Stomach (tissue), 9 donors: ENCODE measurements around the gene COLEC12. TPM values are rescaled to one million over a fixed set of nuclear protein-coding genes. Genes with fewer than 3 reads are reported as not detected.

ENCODE experiments used
- DNase-seq, 2 donors: peaks; one replicate each; pipeline versions ENCODE4 v3.0.0 to v3.0.0-alpha.2; 2013 to 2019
- H3K27ac ChIP-seq, 5 donors: fragments of 200-600 bp in 4 of 5; sonication (generic) in 4 of 5; one replicate each; pipeline ENCODE4 v1.5.1; 2013 to 2019; ENCODE audit warnings: mild to moderate bottlenecking in 1 of 5, moderate library complexity in 1 of 5
- H3K27me3 ChIP-seq, 3 donors: fragments of 200-600 bp; sonication (generic); one replicate each; pipeline ENCODE4 v1.5.1; 2017 to 2019; ENCODE audit warnings: mixed run types in 1 of 3
- H3K36me3 ChIP-seq, 4 donors: fragments of 200-600 bp; sonication (generic); 1 replicate in 3 of 4; 2 replicates in 1 of 4; pipeline ENCODE4 v1.5.1; 2016 to 2019
- H3K4me1 ChIP-seq, 4 donors: fragments of 200-600 bp; sonication (generic); one replicate each; pipeline ENCODE4 v1.5.1; 2016 to 2019
- H3K4me3 ChIP-seq, 4 donors: fragments of 200-600 bp; sonication (generic) in 3 of 4; one replicate each; pipeline ENCODE4 v1.5.1; 2016 to 2019; ENCODE audit warnings: mild to moderate bottlenecking in 1 of 4
- H3K9me3 ChIP-seq, 4 donors: fragments of 200-600 bp; sonication (generic); one replicate each; pipeline ENCODE4 v1.5.1; 2016 to 2019
- CTCF ChIP-seq, 7 experiments: fragments of 450-650 bp in 4 of 7; fragments of 200-600 bp in 3 of 7; sonication (generic) in 3 of 7; IDR thresholded peaks; one replicate each; pipeline ENCODE4 v1.5.1; 2016 to 2019; ENCODE audit warnings: antibody characterized with exemption in 7 of 7, control low read depth in 2 of 7, mild to moderate bottlenecking in 1 of 7
- EP300 ChIP-seq: sonication (generic); formaldehyde crosslinking; IDR thresholded peaks from one replicate; pipeline ENCODE4 v1.6.1; 2017; ENCODE audit warnings: antibody characterized with exemption
- POLR2A ChIP-seq, 4 donors: fragments of 450-650 bp; IDR thresholded peaks; one replicate each; pipeline ENCODE4 v1.6.1; 2016; ENCODE audit warnings: antibody characterized with exemption in 4 of 4, control low read depth in 2 of 4, mild to moderate bottlenecking in 1 of 4, moderate library complexity in 1 of 4
- POLR2AphosphoS5 ChIP-seq, 3 donors: sonication (generic); formaldehyde crosslinking; IDR thresholded peaks; one replicate each; pipeline ENCODE4 v1.6.1; 2016; ENCODE audit warnings: antibody characterized with exemption in 3 of 3
- WGBS, 5 donors: extraction: QIAGEN DNeasy Blood & Tissue Kit in 3 of 5; methylation state at CpG; one replicate each; pipeline versions ENCODE4 v1.1.5 to v1.1.7; 2013 to 2018; 5-methylcytosine and 5-hydroxymethylcytosine counted together
- intact Hi-C: fragments of 100-400 bp; cut with DNase I; formaldehyde crosslinking; loops from one replicate; pipeline ENCODE4 v1.15.1; 2023; ENCODE audit warnings: low total_unique reads
- polyA plus RNA-seq, 3 donors: library from polyadenylated mRNA; stranded (reverse); fragments of 200-250 nt; gene quantifications; one replicate each; pipeline ENCODE4 v1.2.3, GENCODE V29; 2013
- total RNA-seq, 5 donors: library from RNA; depleted of rRNA; stranded (reverse); fragments of >200 nt; gene quantifications; one replicate each; pipeline versions ENCODE4 v1.1.0 to v1.2.3, GENCODE V29; 2014 to 2016
- donor health status: healthy with polysubstance abuse.
- donor health status: Bipolar disorder and iron deficiency.
- donor health status: healthy.

Gene COLEC12
- total and polyA plus RNA-seq, 8 donors: 1.7 to 37.5 (median 5.6) TPM

GRCh38 chr18:390741-391478 lies 109.6 kb downstream of the COLEC12 start:
- Histone ChIP-seq H3K4me3 (no peak overlapping the region), H3K9me3 (no peaks in the 10 kb centered on the region), H3K36me3 (no peaks in the 10 kb centered on the region), H3K4me1 (peaks cover 13 to 28% (median 18%) of the 10 kb centered on the region in 4 donors), H3K27me3 (no peaks in the 10 kb centered on the region), H3K27ac (no peak overlapping the region)
- 85 to 88% (median 85%) methylated on average over 13 of the region's 13 CpGs for WGBS, 5 donors
- no peak for DNase-seq
- intact Hi-C loops: no loop called here
- no peak for TF ChIP-seq EP300
- TF ChIP-seq CTCF (IDR thresholded peaks at IDR 0.05): no peak
- no peak for TF ChIP-seq POLR2A (IDR thresholded peaks at IDR 0.05)
- no peak for TF ChIP-seq POLR2AphosphoS5 (IDR thresholded peaks at IDR 0.05)

GRCh38 chr18:389658-390357 lies 110.7 kb downstream of the COLEC12 start:
- intact Hi-C loops: no loop called here
- no peak for DNase-seq
- TF ChIP-seq EP300: no peak
- no peak for TF ChIP-seq POLR2AphosphoS5 (IDR thresholded peaks at IDR 0.05)
- TF ChIP-seq CTCF (IDR thresholded peaks at IDR 0.05): no peak
- no peak for TF ChIP-seq POLR2A (IDR thresholded peaks at IDR 0.05)
- H3K36me3 ChIP-seq: no peaks in the 10 kb centered on the region
- H3K4me1 ChIP-seq: peaks cover 2 to 17% (median 9%) of the 10 kb centered on the region in 4 donors
- WGBS, 5 donors: 40 to 60% (median 55%) methylated on average over 7 of the region's 7 CpGs
- H3K27me3 ChIP-seq: no peaks in the 10 kb centered on the region
- H3K9me3 ChIP-seq: no peaks in the 10 kb centered on the region
- H3K27ac ChIP-seq: no peak overlapping the region
- H3K4me3 ChIP-seq: no peak overlapping the region

GRCh38 chr18:388200-388599 lies 112.3 kb downstream of the COLEC12 start:
- WGBS, 5 donors: 93 to 96% (median 93%) methylated on average over 5 of the region's 5 CpGs

More at GRCh38 chr18:388200-388599, 112.3 kb downstream of the COLEC12 start:
- H3K27me3 ChIP-seq: no peaks in the 10 kb centered on the region
- H3K4me3 ChIP-seq: no peak overlapping the region
- H3K4me1 ChIP-seq: peaks cover 0 to 12% (median 6%) of the 10 kb centered on the region in 4 donors
- intact Hi-C loops: no loop called here
- H3K36me3 ChIP-seq: no peaks in the 10 kb centered on the region
- no peak overlapping the region for H3K27ac ChIP-seq
- no peak for DNase-seq
- no peaks in the 10 kb centered on the region for H3K9me3 ChIP-seq
- TF ChIP-seq POLR2AphosphoS5 (IDR thresholded peaks at IDR 0.05): no peak
- no peak for TF ChIP-seq POLR2A (IDR thresholded peaks at IDR 0.05)
- TF ChIP-seq CTCF (IDR thresholded peaks at IDR 0.05): no peak
- TF ChIP-seq EP300: no peak
